Kidney capillary endothelial cell (primary cell): ENCODE data around the gene KIAA1217.

Experiments used
- DNase-seq: peaks from one replicate; pipeline ENCODE4 v3.0.0-alpha.2; 2018; ENCODE audit warnings: low spot score

KIAA1217 gene

GRCh38 chr10:24208661-24209431 lies at the start of gene KIAA1217:
Gene KIAA1217, plus strand, starts transcription at chr10:24209138. Its CDS starts 56 bp downstream, at chr10:24209194.
- DNase-seq: peak; percentile 30

GRCh38 chr10:24162206-24162985 lies 46.5 kb upstream of the KIAA1217 start:
- DNase-seq: no peak

DNA sequence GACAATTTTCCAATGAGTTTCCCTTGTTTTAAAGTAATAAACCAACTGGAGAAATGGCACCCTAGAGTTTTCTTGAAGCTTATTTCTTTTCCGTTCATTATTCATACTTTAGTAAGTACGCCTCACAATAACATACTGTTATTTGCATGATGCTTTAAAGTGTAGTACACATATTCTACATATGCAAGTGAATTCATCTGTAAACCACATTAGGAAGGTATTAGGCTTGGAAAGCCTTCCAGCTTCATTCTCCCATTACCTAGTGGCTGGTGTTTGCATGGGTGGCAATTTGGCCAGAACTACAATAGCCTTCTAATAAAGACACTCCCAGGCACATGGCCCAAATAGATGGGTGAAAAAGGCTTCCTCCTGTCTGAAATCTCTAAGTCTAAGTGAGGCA lies 45.5 kb upstream of the KIAA1217 start:
- no peak for DNase-seq

GRCh38 chr10:24168258-24169170 lies 40.4 kb upstream of the KIAA1217 start:
- DNase-seq: no peak

- no peak for DNase-seq
These were observed 38.7 kb upstream of the KIAA1217 start for GRCh38 chr10:24170199-24170598.

GRCh38 chr10:24172909-24173308 lies 36.0 kb upstream of the KIAA1217 start:
- no peak for DNase-seq

- no peak for DNase-seq
These were observed 34.9 kb upstream of the KIAA1217 start for GRCh38 chr10:24174014-24174413.

GRCh38 chr10:24176658-24177057 lies 32.3 kb upstream of the KIAA1217 start:
- no peak for DNase-seq

- DNase-seq: no peak
These were observed 31.3 kb upstream of the KIAA1217 start for GRCh38 chr10:24177636-24178035.

- no peak for DNase-seq
These were observed 28.0 kb upstream of the KIAA1217 start for GRCh38 chr10:24180891-24181290.

DNA sequence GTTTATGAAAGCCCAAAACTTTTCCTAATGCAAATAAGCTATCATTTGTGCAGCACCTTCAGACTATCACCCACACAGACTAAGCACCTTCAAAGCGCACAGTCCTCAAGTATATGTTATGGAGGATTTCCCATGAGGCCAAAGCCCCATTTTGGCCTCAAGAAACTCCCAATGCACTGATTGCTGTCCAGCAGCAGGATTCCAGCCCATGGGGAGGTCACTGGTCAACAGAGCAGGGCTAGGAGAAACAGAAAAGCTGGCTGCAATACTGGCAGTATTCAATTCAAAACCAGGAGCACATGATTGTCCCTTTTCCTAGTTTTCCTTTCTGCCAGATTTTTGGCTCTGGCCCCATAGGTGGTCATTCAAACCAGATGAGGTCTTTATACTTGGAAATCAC lies 24.5 kb upstream of the KIAA1217 start:
- no peak for DNase-seq

- no peak for DNase-seq
These were observed 15.6 kb upstream of the KIAA1217 start for GRCh38 chr10:24193330-24193729.

DNA sequence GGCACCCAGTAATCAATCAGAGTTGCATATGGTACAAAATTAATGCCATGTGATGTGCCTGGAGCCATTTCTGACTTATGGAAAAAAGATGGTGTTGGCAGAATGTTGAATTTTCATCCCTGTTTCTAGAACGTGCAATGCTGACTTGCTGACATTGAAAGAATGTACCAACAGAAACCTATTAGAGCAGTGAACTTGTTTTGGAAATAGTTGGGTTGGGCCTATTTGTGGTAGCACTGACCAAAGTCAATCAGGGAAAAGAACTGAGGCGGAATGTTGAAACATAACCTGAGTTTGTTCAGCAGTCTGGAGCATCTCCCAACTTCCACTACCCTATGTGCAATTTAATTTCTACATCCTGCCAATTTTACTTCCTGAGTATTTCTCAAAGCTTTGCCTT lies 11.7 kb upstream of the KIAA1217 start:
- no peak for DNase-seq

DNA sequence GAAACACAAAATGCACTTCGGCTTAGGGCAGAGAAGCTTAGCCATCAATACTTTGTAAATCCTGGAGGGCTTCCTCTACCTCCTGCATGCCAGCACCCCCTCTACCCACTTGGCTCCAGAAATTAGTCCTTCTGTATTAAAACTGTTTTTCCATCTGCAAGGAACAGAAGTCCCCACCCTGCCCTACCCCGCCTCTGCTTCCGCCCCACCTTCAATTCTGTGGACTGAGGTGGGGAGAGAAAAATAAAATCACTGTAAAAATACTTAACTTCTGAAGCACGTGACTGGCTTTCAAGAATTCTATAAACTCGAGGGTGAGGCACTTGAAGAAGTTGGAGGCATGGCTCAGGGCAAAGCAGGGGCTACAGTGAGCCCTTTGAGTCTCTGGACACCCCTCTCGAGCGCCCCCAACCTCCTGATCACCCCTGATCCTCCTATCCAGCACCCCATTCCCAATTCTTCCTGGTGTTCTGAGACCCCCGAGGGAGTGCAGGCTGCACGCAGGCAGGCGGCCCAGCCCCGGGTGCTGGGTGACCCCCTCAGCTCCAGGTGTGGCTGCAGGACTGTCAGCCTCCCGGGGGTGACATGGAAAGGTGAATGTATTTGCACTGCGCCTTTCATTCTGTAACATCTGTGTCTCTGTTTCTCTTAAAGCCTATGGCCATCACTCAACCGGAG lies 7.3 kb upstream of the KIAA1217 start:
- no peak for DNase-seq

DNA sequence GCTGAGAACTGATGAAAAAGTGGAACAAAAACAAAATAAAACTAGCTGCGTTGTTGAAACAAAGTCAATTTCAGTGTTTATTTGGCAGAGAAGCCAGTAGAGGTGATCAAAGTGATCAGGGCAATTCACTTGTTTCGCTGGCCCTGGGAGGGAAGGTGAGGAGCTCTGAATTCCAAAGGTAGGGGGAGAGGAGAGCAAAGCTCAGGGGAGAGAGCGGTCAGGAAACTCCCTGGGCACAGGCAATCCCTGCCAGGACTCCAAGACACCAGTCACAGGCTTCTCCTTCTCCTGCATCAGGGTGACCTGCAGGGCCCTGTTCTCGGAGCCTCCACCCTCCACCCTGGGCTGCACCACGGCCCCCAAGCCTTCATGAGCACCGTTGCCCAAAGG lies 6.8 kb upstream of the KIAA1217 start:
- no peak for DNase-seq

DNA sequence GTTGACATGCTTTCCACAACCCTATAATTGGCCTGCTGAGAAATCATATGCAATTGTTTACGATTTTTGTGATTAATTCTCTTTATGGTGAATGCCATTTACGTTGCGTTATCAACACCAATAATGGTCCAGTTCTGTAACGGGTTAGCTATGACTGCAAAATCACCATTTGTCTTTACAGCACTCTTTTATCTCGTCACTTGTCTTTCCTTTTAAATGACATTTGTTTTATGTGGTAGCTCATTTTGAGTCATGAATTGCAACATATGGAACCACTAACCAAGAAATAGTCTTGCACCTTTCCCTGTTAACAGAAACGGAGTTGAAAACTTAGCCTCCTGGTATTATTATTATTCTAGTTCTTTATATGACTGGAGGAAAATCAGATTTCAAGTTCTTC lies 3.1 kb upstream of the KIAA1217 start:
- DNase-seq: no peak

GRCh38 chr10:24206334-24206733 lies 2.6 kb upstream of the KIAA1217 start:
- DNase-seq: no peak

- no peak for DNase-seq
These were observed 2.0 kb upstream of the KIAA1217 start for GRCh38 chr10:24206926-24207325.

DNA sequence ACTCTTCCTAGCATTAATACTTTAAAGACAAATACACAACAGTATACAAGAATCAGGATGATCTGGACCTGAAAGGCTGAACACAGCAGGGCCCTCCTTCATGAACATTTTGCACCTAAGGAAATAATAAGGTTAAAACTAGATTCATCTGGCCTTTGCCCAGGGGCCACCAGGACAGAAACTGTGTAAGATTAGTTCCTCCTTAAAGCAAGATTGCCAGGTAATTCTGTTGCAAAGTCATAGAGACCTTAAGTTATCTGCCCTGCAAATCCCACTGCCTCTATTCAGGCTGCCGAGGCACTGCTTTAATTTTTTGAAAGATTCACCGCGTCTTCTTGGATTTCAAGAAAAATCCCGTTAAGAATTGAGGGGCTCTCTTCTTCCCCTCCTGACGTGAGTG lies 1.6 kb upstream of the KIAA1217 start:
- DNase-seq: no peak

- peak; percentile 91 for DNase-seq
These were observed 942 bp upstream of the KIAA1217 start for GRCh38 chr10:24207781-24208611.

DNA sequence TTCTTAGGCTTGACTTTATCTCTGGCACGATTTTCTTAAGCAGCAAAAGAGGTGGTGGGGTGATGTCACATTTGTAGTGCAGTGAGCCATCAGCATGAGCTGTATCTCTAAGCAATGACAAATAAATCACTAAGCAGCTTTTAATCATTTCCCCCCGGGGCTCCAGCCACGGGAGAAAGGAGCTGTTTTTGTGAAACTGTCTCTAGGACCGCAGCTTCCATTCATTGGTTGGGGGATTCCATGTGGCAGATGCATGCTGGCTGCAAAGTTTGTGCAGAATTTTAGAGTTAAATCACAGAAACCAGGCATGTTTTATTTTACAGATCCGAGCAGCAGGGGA lies 464 bp downstream of the KIAA1217 start:
- peak; percentile 77 for DNase-seq
